Testis (tissue), 3 donors: ENCODE measurements around the gene LYSMD4. TPM values are rescaled to one million over a fixed set of nuclear protein-coding genes. Genes with fewer than 3 reads are reported as not detected.

Experiments
- DNase-seq: peaks from one replicate; pipeline ENCODE4 v3.0.0-alpha.2; 2019
- H3K27ac ChIP-seq, 2 donors: fragments of 200-600 bp; sonication (generic); one replicate each; pipeline ENCODE4 v1.5.1; 2019
- H3K27me3 ChIP-seq: fragments of 200-600 bp; sonication (generic); one replicate; pipeline ENCODE4 v1.5.1; 2019
- H3K36me3 ChIP-seq: fragments of 200-600 bp; sonication (generic); one replicate; pipeline ENCODE4 v1.5.1; 2017; ENCODE audit warnings: low read depth; ENCODE audit errors: missing control alignments
- H3K4me1 ChIP-seq: fragments of 200-600 bp; sonication (generic); one replicate; pipeline ENCODE4 v1.5.1; 2019
- H3K4me3 ChIP-seq, 2 donors: fragments of 200-600 bp; sonication (generic); one replicate each; pipeline ENCODE4 v1.5.1; 2017 to 2019
- H3K9me3 ChIP-seq: fragments of 200-600 bp; sonication (generic); one replicate; pipeline ENCODE4 v1.5.1; 2017
- CTCF ChIP-seq, 3 experiments: fragments of 450-650 bp in 2 of 3; fragments of 200-600 bp in 1 of 3; sonication (generic) in 1 of 3; IDR thresholded peaks; one replicate each; pipeline ENCODE4 v1.5.1; 2016 to 2019; ENCODE audit warnings: antibody characterized with exemption in 3 of 3, mild to moderate bottlenecking in 2 of 3, moderate library complexity in 1 of 3
- POLR2A ChIP-seq: fragments of 450-650 bp; IDR thresholded peaks from one replicate; pipeline ENCODE4 v1.6.1; 2017; ENCODE audit warnings: antibody characterized with exemption, mild to moderate bottlenecking, moderate library complexity
- WGBS, 2 donors: methylation state at CpG; one replicate each; pipeline ENCODE4 v1.1.5; 2018; 5-methylcytosine and 5-hydroxymethylcytosine counted together
- intact Hi-C: fragments of 100-400 bp; cut with DNase I; formaldehyde crosslinking; loops from one replicate; pipeline ENCODE4 v1.15.1; 2023; ENCODE audit warnings: low total_unique reads
- polyA plus RNA-seq: library from polyadenylated mRNA; stranded (reverse); fragments of 350-450 nt; fragmentation: Illumina TruSeq; extraction: RNeasy Lipid Tissue Mini Kit (QIAGEN cat#74804); gene quantifications from one replicate; pipeline ENCODE4 v1.2.3, GENCODE V29; 2014; ENCODE audit warnings: low read depth, low replicate concordance; ENCODE audit not compliant: insufficient read depth
- total RNA-seq, 2 donors: library from RNA; depleted of rRNA; stranded (reverse); fragments of >200 nt; gene quantifications; one replicate each; pipeline ENCODE4 v1.2.3, GENCODE V29; 2016

The LYSMD4 gene
- total and polyA plus RNA-seq, 3 donors from 2014 or later: 13.2 to 27.1 (median 23.6) TPM

- Histone ChIP-seq H3K9me3 (no peaks in the 10 kb centered on the region), H3K4me3 (no peak overlapping the region), H3K27me3 (no peaks in the 10 kb centered on the region), H3K36me3 (no peaks in the 10 kb centered on the region), H3K27ac (no peak overlapping the region), H3K4me1 (no peaks in the 10 kb centered on the region)
- TF ChIP-seq CTCF (IDR thresholded peaks at IDR 0.05): no peak
- no peak for TF ChIP-seq POLR2A
- no peak for DNase-seq
- 69 to 71% methylated on average over 6 of the region's 6 CpGs for WGBS, 2 donors
- intact Hi-C loops: no loop called here
These were observed 16.1 kb upstream of the LYSMD4 start for GRCh38 chr15:99749386-99749785.

- Histone ChIP-seq H3K27ac (no peak overlapping the region), H3K4me3 (no peak overlapping the region), H3K36me3 (no peaks in the 10 kb centered on the region), H3K9me3 (no peaks in the 10 kb centered on the region), H3K4me1 (no peaks in the 10 kb centered on the region), H3K27me3 (no peaks in the 10 kb centered on the region)
- no peak for TF ChIP-seq POLR2A
- TF ChIP-seq CTCF (IDR thresholded peaks at IDR 0.05): no peak
- no peak for DNase-seq
- WGBS, 2 donors: 90 to 96% methylated on average over 9 of the region's 9 CpGs
- intact Hi-C loops: no loop called here
These were observed 12.3 kb upstream of the LYSMD4 start for GRCh38 chr15:99745370-99746086.

- Histone ChIP-seq H3K9me3 (no peaks in the 10 kb centered on the region), H3K4me3 (no peak overlapping the region), H3K4me1 (no peaks in the 10 kb centered on the region), H3K27ac (no peak overlapping the region), H3K27me3 (no peaks in the 10 kb centered on the region), H3K36me3 (no peaks in the 10 kb centered on the region)
- intact Hi-C loops: no loop called here
- 98% methylated on average over 7 of the region's 7 CpGs for WGBS, 2 donors
- no peak for DNase-seq
- no peak for TF ChIP-seq CTCF (IDR thresholded peaks at IDR 0.05)
- no peak for TF ChIP-seq POLR2A
These were observed 10.9 kb upstream of the LYSMD4 start for GRCh38 chr15:99744142-99744541.

GRCh38 chr15:99741835-99742234 lies 8.6 kb upstream of the LYSMD4 start:
- Histone ChIP-seq H3K4me1 (peaks cover under 1% of the 10 kb centered on the region), H3K9me3 (no peaks in the 10 kb centered on the region), H3K36me3 (no peaks in the 10 kb centered on the region), H3K4me3 (no peak overlapping the region), H3K27ac (no peak overlapping the region), H3K27me3 (no peaks in the 10 kb centered on the region)
- DNase-seq: no peak
- intact Hi-C loops: no loop called here
- no peak for TF ChIP-seq CTCF (IDR thresholded peaks at IDR 0.05)
- no peak for TF ChIP-seq POLR2A
- 80 to 86% methylated on average over 2 of the region's 2 CpGs for WGBS, 2 donors
